Heart left ventricle (tissue), 16 donors: ENCODE data around the gene NCAPH2. TPM values are rescaled to one million over a fixed set of nuclear protein-coding genes. Genes with fewer than 3 reads are reported as not detected.

Experiments
- ATAC-seq, 4 donors: fragments of 200-7000 bp; cut with Tn5 transposase; one replicate each; pipeline ENCODE4 v1.9.1; 2020 to 2022; ENCODE audit warnings: moderate library complexity in 4 of 4, mild to moderate bottlenecking in 3 of 4, moderate number of reproducible peaks in 1 of 4
- DNase-seq, 5 donors: peaks; one replicate each; pipeline ENCODE4 v3.0.0-alpha.2; 2020
- H3K27ac ChIP-seq, 12 donors: fragments of 200-600 bp; sonication (generic) in 4 of 12; one replicate each; pipeline versions ENCODE4 v1.5.0 to v1.8.0; 2016 to 2022; ENCODE audit warnings: mild to moderate bottlenecking in 2 of 12
- H3K27me3 ChIP-seq, 9 donors: fragments of 200-600 bp; sonication (generic) in 2 of 9; one replicate each; pipeline versions ENCODE4 v1.5.1 to v1.8.0; 2016 to 2022; ENCODE audit warnings: mild to moderate bottlenecking in 3 of 9
- H3K36me3 ChIP-seq, 9 donors: fragments of 200-600 bp; sonication (generic) in 2 of 9; one replicate each; pipeline versions ENCODE4 v1.5.0 to v1.8.0; 2018 to 2022; ENCODE audit warnings: mild to moderate bottlenecking in 2 of 9
- H3K4me1 ChIP-seq, 12 donors: fragments of 200-600 bp; sonication (generic) in 4 of 12; one replicate each; pipeline versions ENCODE4 v1.5.0 to v1.8.0; 2016 to 2022; ENCODE audit warnings: mild to moderate bottlenecking in 3 of 12
- H3K4me3 ChIP-seq, 12 donors: fragments of 200-600 bp; sonication (generic) in 4 of 12; one replicate each; pipeline versions ENCODE4 v1.5.0 to v1.8.0; 2017 to 2022; ENCODE audit warnings: mild to moderate bottlenecking in 9 of 12, moderate library complexity in 4 of 12
- H3K9me3 ChIP-seq, 12 donors: fragments of 200-600 bp; sonication (generic) in 4 of 12; one replicate each; pipeline versions ENCODE4 v1.5.0 to v1.8.0; 2016 to 2022; ENCODE audit warnings: mild to moderate bottlenecking in 1 of 12
- POLR2A ChIP-seq, 2 donors: fragments of 450-650 bp; IDR thresholded peaks; one replicate each; pipeline ENCODE4 v1.6.1; 2017; ENCODE audit warnings: antibody characterized with exemption in 2 of 2, mild to moderate bottlenecking in 2 of 2, moderate library complexity in 2 of 2
- WGBS, 4 donors: extraction: QIAGEN DNeasy Blood & Tissue Kit in 2 of 4; methylation state at CpG; one replicate each; pipeline versions ENCODE4 v1.1.5 to v1.1.7; 2013 to 2018; 5-methylcytosine and 5-hydroxymethylcytosine counted together
- intact Hi-C, 10 donors: fragments of 100-400 bp; cut with DNase I; formaldehyde crosslinking; loops; one replicate each; pipeline versions ENCODE4 v1.11.1 to v1.14.2; 2022
- polyA plus RNA-seq, 2 donors: library from polyadenylated mRNA; stranded (reverse); fragments of 200-250 nt; gene quantifications; one replicate each; pipeline ENCODE4 v1.2.3, GENCODE V29; 2013
- total RNA-seq, 9 donors: library from RNA; depleted of rRNA in 2 of 9; stranded (reverse); fragments of >200 nt in 2 of 9; fragmentation: NEBNext Ultra II Directional in 3 of 9; extraction: Animal tissue kit (Norgen Biotek cat#: 25700) in 3 of 9; gene quantifications; one replicate each; pipeline versions ENCODE4 v1.1.0 to v1.2.4, GENCODE V29; 2016 to 2023
- TF ChIP-seq, protein P1 (sequence below), 12 donors: fragments of 200-600 bp; sonication (generic) in 4 of 12; IDR thresholded peaks; one replicate each; pipeline versions ENCODE4 v1.5.0 to v1.8.0; 2018 to 2022; ENCODE audit warnings: antibody characterized with exemption in 12 of 12, mild to moderate bottlenecking in 5 of 12
- donor health status: ischemic (EF 13 %, LVEDD 7.1; RV severe dilation, severe dysfunction).
- donor health status: healthy with polysubstance abuse.
- donor health status: DM: no; HTN: yes; CAD: no.
- donor health status: DM: no; HTN: no; CAD: no.
- donor health status: ischemic (EF 25% LVEDD 6.9; RV normal size, moderate dysfunction).
- donor health status: ischemic (EF 25% LVEDD 5.7; RV mildly dilated, moderate dysfunction).
- donor health status: healthy.
- donor health status: DM: yes; HTN: yes; CAD: no.
- donor health status: ischemic (EF 35%, LVEDD 5.7; RV mildly dilated, moderate dysfunction).
- donor health status: nonischemic (EF 11% LVEDD 7.7; RV severe dilation, severe dysfunction).
- donor health status: DM: yes; HTN: yes; CAD: no.
- donor health status: PGD.
- donor health status: ischemic (EF 29% LVEDD 5.4; RV normal size, mild dysfunction).
- donor health status: nonischemic (EF 23%, LVEDD 6.1; RV moderate dilation, normal function).

The NCAPH2 gene
- total and polyA plus RNA-seq, 11 donors, result 24.7 to 43.3 (median 28.1) TPM

DNA sequence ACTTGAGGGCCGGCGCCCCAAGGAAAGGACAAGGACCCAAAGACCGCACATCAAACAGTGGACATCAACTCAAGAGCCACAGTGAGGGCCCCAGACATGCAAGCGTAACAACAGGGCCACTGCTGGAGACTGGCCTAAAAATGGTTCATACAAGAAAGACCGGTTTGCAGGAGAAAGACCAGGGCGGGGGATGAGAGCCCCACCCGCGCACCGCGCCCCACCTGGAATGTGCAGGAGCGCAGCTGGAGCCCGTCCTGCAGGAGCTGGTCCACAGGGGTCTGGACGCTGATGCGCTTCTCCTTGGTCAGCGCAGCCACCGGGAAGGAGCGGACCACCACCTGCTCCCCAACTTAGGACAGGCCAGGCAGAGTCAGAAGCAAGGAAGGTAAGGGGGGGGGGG lies 47.1 kb upstream of the NCAPH2 start:
- H3K27me3 ChIP-seq, result no peaks in the 10 kb centered on the region
- DNase-seq (no peak), ATAC-seq (no peak)
- 96 to 98% (median 96%) methylated on average over 16 to 17 of the region's 17 CpGs for WGBS, 4 donors
- TF ChIP-seq, protein P1, sequence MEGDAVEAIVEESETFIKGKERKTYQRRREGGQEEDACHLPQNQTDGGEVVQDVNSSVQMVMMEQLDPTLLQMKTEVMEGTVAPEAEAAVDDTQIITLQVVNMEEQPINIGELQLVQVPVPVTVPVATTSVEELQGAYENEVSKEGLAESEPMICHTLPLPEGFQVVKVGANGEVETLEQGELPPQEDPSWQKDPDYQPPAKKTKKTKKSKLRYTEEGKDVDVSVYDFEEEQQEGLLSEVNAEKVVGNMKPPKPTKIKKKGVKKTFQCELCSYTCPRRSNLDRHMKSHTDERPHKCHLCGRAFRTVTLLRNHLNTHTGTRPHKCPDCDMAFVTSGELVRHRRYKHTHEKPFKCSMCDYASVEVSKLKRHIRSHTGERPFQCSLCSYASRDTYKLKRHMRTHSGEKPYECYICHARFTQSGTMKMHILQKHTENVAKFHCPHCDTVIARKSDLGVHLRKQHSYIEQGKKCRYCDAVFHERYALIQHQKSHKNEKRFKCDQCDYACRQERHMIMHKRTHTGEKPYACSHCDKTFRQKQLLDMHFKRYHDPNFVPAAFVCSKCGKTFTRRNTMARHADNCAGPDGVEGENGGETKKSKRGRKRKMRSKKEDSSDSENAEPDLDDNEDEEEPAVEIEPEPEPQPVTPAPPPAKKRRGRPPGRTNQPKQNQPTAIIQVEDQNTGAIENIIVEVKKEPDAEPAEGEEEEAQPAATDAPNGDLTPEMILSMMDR (IDR thresholded peaks at IDR 0.05), result no peak
- TF ChIP-seq POLR2A (IDR thresholded peaks at IDR 0.05), result no peak
- H3K27ac ChIP-seq, result no peak overlapping the region
- intact Hi-C loops, result loop anchor here in 1 of 10 donors (10.0 kb wide), 1 partner anchor 236 kb away; no protein-coding TSS in a partner anchor
- H3K36me3 ChIP-seq, result peaks cover 4 to 99% (median 95%) of the 10 kb centered on the region in 9 donors
- H3K9me3 ChIP-seq, result no peaks in the 10 kb centered on the region
- H3K4me1 ChIP-seq, result no peaks in the 10 kb centered on the region
- no peak overlapping the region for H3K4me3 ChIP-seq

DNA sequence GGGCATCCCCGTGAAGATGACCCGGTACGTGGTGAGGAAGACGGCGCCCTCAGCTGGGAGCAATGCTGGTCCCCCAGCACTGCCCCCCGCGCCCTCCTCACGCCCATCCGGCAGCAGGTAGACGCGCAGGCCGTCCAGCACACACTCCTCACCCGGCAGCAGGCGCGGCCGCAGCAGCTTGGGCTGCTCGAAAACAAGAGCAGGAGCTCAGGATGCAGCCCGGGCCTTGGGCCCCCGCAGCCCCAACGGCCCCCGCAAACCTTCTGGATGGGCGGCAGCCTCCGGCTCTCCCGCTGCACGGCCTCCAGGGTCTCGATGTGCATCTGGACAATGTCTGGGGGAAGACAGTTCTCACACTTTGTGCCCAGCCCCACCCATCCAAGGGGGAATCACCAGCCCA lies 46.5 kb upstream of the NCAPH2 start:
- Histone ChIP-seq H3K27me3 (no peaks in the 10 kb centered on the region), H3K4me1 (no peaks in the 10 kb centered on the region), H3K9me3 (no peaks in the 10 kb centered on the region), H3K36me3 (peaks cover 4 to 99% (median 96%) of the 10 kb centered on the region in 9 donors), H3K27ac (no peak overlapping the region), H3K4me3 (no peak overlapping the region)
- intact Hi-C loops, result loop anchor here in 1 of 10 donors (10.0 kb wide), 1 partner anchor 237 kb away; no protein-coding TSS in a partner anchor
- TF ChIP-seq POLR2A (IDR thresholded peaks at IDR 0.05), result no peak
- TF ChIP-seq, protein P1 (IDR thresholded peaks at IDR 0.05), result no peak
- no peak for ATAC-seq
- WGBS, 4 donors, result 92 to 95% (median 94%) methylated on average over 21 to 26 of the region's 26 CpGs
- DNase-seq, result no peak

DNA sequence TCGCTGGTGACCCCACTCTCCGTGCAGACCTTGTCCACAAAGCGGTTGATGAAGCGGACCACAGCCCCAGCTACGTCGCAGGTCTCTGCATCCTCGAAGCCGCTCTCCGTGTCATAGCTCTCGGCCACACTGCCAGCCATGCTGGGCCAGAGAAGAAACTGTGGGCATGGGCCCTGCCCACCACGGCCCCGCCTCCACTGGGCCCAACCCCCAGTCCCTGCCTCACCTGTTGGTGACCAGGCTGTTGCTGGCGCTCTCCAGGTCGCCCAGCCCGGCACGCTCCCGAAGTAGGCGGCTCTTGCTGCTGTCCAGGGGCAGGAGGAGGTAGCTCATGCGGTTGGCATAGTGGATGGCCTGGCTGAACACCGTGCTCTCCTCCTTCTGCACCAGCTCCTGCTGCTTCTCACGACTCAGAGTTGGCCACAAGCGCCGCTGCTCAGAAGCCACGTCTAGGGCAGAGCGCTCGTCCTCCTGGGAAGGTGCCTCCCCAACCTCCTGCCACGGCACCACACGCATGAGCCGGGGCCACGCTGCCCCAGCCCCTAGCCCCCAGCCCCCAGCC lies 46.0 kb upstream of the NCAPH2 start:
- DNase-seq (no peak), ATAC-seq (no peak)
- Histone ChIP-seq H3K9me3 (no peaks in the 10 kb centered on the region), H3K4me3 (no peak overlapping the region), H3K36me3 (peaks cover 4 to 100% (median 96%) of the 10 kb centered on the region in 9 donors), H3K4me1 (no peaks in the 10 kb centered on the region), H3K27me3 (no peaks in the 10 kb centered on the region), H3K27ac (no peak overlapping the region)
- TF ChIP-seq, protein P1 (IDR thresholded peaks at IDR 0.05), result no peak
- TF ChIP-seq POLR2A (IDR thresholded peaks at IDR 0.05), result no peak
- intact Hi-C loops, result loop anchor here in 1 of 10 donors (10.0 kb wide), 1 partner anchor 237 kb away; no protein-coding TSS in a partner anchor
- WGBS, 4 donors, result 96% methylated on average over 23 to 30 of the region's 30 CpGs

DNA sequence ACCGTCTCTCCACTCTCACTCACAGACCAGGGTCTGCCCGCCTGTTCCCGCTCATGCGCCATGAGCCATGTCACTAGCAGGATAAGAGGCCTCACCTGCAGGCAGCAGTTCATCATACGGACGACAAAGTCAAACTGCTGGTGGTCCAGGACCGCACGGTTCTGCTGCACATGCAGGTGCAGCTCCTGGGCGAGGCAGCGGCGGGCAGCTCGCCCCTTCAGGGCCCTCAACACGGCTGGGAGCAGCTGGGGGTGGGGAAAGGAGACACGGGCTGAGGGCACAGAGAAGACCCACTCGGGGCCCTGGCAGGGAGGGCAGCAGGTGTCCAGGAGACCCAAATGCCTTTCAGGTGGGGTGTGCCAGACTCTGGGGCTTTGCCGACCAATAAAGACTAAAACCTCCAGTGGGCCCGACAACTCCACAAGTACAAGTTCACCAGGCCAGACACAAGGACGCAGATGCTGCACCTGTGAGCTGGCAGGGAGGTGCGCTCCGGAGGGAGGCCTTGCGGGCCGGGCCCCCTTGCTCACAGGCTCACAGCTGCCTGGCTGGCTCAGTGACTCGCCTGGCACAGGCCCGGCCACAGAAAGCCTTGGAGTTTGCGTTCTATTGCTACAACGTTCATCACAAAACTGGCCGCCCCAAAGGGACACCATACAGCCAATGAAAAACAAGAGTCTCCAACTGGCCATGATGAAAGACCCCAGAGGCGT lies 44.7 kb upstream of the NCAPH2 start:
- intact Hi-C loops, result loop anchor here in 1 of 10 donors (10.0 kb wide), 1 partner anchor 239 kb away; no protein-coding TSS in a partner anchor
- no peaks in the 10 kb centered on the region for H3K27me3 ChIP-seq
- no peak for ATAC-seq
- DNase-seq, result no peak
- 91 to 94% (median 93%) methylated on average over 26 to 28 of the region's 28 CpGs for WGBS, 4 donors
- H3K4me1 ChIP-seq, result peaks cover 0 to 4% (median 0%) of the 10 kb centered on the region in 12 donors
- H3K9me3 ChIP-seq, result no peaks in the 10 kb centered on the region
- TF ChIP-seq, protein P1 (IDR thresholded peaks at IDR 0.05), result no peak
- no peak for TF ChIP-seq POLR2A (IDR thresholded peaks at IDR 0.05)
- H3K27ac ChIP-seq, result no peak overlapping the region
- H3K4me3 ChIP-seq, result no peak overlapping the region
- peaks cover 2 to 99% (median 93%) of the 10 kb centered on the region in 9 donors for H3K36me3 ChIP-seq
